ENCODE data around the gene CDKN2AIP. TPM values are rescaled to one million over a fixed set of nuclear protein-coding genes. Genes with fewer than 3 reads are reported as not detected.

CDKN2AIP gene
- total and polyA plus RNA-seq, 11 donors, result 5.3 to 12.5 (median 8.6) TPM

- TF ChIP-seq CTCF (IDR thresholded peaks at IDR 0.05) (no peak), POLR2A (IDR thresholded peaks at IDR 0.05) (no peak)
- no peaks in the 10 kb centered on the region for H3K9me3 ChIP-seq
- ATAC-seq (peak in 1 of 4 donors; percentile 41), DNase-seq (no peak)
- no peak overlapping the region for H3K27ac ChIP-seq
- no peaks in the 10 kb centered on the region for H3K27me3 ChIP-seq
- intact Hi-C loops (cut with DNase I), result no loop called here
- no peaks in the 10 kb centered on the region for H3K36me3 ChIP-seq
- 74 to 84% (median 77%) methylated on average over 11 of the region's 11 CpGs for WGBS, 4 donors
- no peak overlapping the region for H3K4me3 ChIP-seq
- no peaks in the 10 kb centered on the region for H3K4me1 ChIP-seq
Measured at GRCh38 chr4:183412821-183413220, 31.6 kb upstream of the CDKN2AIP start.

GRCh38 chr4:183413234-183414200 lies 30.9 kb upstream of the CDKN2AIP start:
- intact Hi-C loops (cut with DNase I), result no loop called here
- 84 to 89% (median 87%) methylated on average over 24 to 28 of the region's 28 CpGs for WGBS, 4 donors
- no peak for ATAC-seq
- Histone ChIP-seq H3K27me3 (no peaks in the 10 kb centered on the region), H3K4me1 (no peaks in the 10 kb centered on the region), H3K4me3 (no peak overlapping the region), H3K27ac (no peak overlapping the region), H3K36me3 (no peaks in the 10 kb centered on the region), H3K9me3 (no peaks in the 10 kb centered on the region)
- DNase-seq, result no peak
- no peak for TF ChIP-seq POLR2A (IDR thresholded peaks at IDR 0.05)
- no peak for TF ChIP-seq CTCF (IDR thresholded peaks at IDR 0.05)

- Histone ChIP-seq H3K27ac (no peak overlapping the region), H3K4me3 (no peak overlapping the region), H3K27me3 (no peaks in the 10 kb centered on the region), H3K9me3 (no peaks in the 10 kb centered on the region), H3K4me1 (no peaks in the 10 kb centered on the region), H3K36me3 (no peaks in the 10 kb centered on the region)
- ATAC-seq (no peak), DNase-seq (no peak)
- WGBS, 4 donors, result 74 to 82% (median 79%) methylated on average over 10 of the region's 10 CpGs
- intact Hi-C loops (cut with DNase I), result no loop called here
- TF ChIP-seq POLR2A (IDR thresholded peaks at IDR 0.05) (no peak), CTCF (IDR thresholded peaks at IDR 0.05) (no peak)
Measured at GRCh38 chr4:183416879-183417755, 27.3 kb upstream of the CDKN2AIP start.
